Fibroblast of skin of left quadriceps (primary cell): ENCODE measurements around the gene HSD3B7.
"Not testable (repeated sequence)": the region's sequence is repeated elsewhere in the genome, so short reads cannot be mapped to it uniquely, and the experiment has no call there.

Experiments used
- DNase-seq, 2 experiments: peaks; one replicate each; pipeline ENCODE4 v3.0.0-alpha.2; 2013; ENCODE audit warnings: low read depth in 2 of 2

Gene HSD3B7

GRCh38 chr16:31000671-31001382 is 15.8 kb downstream of the HSD3B7 start:
- no peak for DNase-seq

- no peak for DNase-seq
Measured at GRCh38 chr16:31001507-31002249, 16.7 kb downstream of the HSD3B7 start.

GRCh38 chr16:31002250-31002700 is 17.3 kb downstream of the HSD3B7 start:
- no peak for DNase-seq

- no peak for DNase-seq
Measured at GRCh38 chr16:31002862-31003341, 17.9 kb downstream of the HSD3B7 start.

- DNase-seq: no peak
Measured at GRCh38 chr16:31003744-31004143, 18.7 kb downstream of the HSD3B7 start.

- no peak for DNase-seq
Measured at GRCh38 chr16:31004658-31005057, 19.7 kb downstream of the HSD3B7 start.

GRCh38 chr16:31005350-31006085 is 20.5 kb downstream of the HSD3B7 start:
- DNase-seq: no peak

- DNase-seq: no peak
Measured at GRCh38 chr16:31006086-31006385, 21.0 kb downstream of the HSD3B7 start.

- no peak for DNase-seq
Measured at GRCh38 chr16:31006589-31006988, 21.6 kb downstream of the HSD3B7 start.

- no peak for DNase-seq
Measured at GRCh38 chr16:31007684-31008083, 22.7 kb downstream of the HSD3B7 start.

- peak in 1 of 2 experiments; percentile 46 for DNase-seq
Measured at GRCh38 chr16:31008149-31008548, 23.1 kb downstream of the HSD3B7 start.

GRCh38 chr16:31008551-31008950 is 23.5 kb downstream of the HSD3B7 start:
- DNase-seq: no peak

- DNase-seq: no peak
Measured at GRCh38 chr16:31009120-31009519, 24.1 kb downstream of the HSD3B7 start.

GRCh38 chr16:31009894-31010584 is 25.0 kb downstream of the HSD3B7 start:
- no peak for DNase-seq

GRCh38 chr16:31010585-31011325 is 25.7 kb downstream of the HSD3B7 start, which contains the start of gene STX1B:
STX1B (minus strand) TSS chr16:31010638; CDS start chr16:31010396, 242 bp downstream.
- no peak for DNase-seq

GRCh38 chr16:31011815-31012214 is 26.8 kb downstream of the HSD3B7 start:
- DNase-seq: not testable (repeated sequence)

- not testable (repeated sequence) for DNase-seq
Measured at GRCh38 chr16:31013292-31013691, 28.3 kb downstream of the HSD3B7 start.

- no peak for DNase-seq
Measured at GRCh38 chr16:31016018-31016417, 31.0 kb downstream of the HSD3B7 start.

GRCh38 chr16:31017756-31018155 is 32.7 kb downstream of the HSD3B7 start:
- not testable (repeated sequence) for DNase-seq

GRCh38 chr16:31020536-31020935 is 35.5 kb downstream of the HSD3B7 start:
- DNase-seq: no peak
